ENCODE measurements around the gene KATNB1. TPM values are rescaled to one million over a fixed set of nuclear protein-coding genes. Genes with fewer than 3 reads are reported as not detected.
A peak's percentile ranks its signal among the peaks of the same experiment; 100 is the strongest.

KATNB1 gene
- polyA plus RNA-seq, 1 of the 3 experiments (the other 2 are of a cell fraction): 43.7 TPM

- peaks cover 9 to 15% of the 10 kb centered on the region in 2 experiments; a peak in 2 of 4 replicates for H3K4me1 ChIP-seq (ENCODE audit: control insufficient read depth in 1 of 2, insufficient read depth in 2 of 2, low read depth in 1 of 2, low read length in 1 of 2)
- H3K9ac ChIP-seq: peak overlapping the region; percentile 73
- ChIA-PET CTCF (interaction anchor here (0.7 to 4.0 kb wide), 10 partner anchors 19 to 263 kb away, joined by 3 to 16 read pairs (median 4); no protein-coding TSS in a partner anchor), POLR2A (interaction anchor here (0.7 kb wide), 1 partner anchor 15 kb away, joined by 3 read pairs; no protein-coding TSS in a partner anchor)
- peak overlapping the region; percentile 92 for H3K4me2 ChIP-seq
- H3K36me3 ChIP-seq (replicated peaks in 1 of 2; ENCODE audit: control insufficient read depth in 1 of 2, insufficient read depth in 2 of 2, low read length in 1 of 2): peaks cover 0 to 7% of the 10 kb centered on the region in 2 experiments
- peak overlapping the region; percentile 57 for H2AFZ ChIP-seq (ENCODE audit: low read depth)
- peaks cover 5% of the 10 kb centered on the region for H3F3A ChIP-seq (replicated peaks; ENCODE audit: insufficient read depth)
- peak overlapping the region; percentile 23 to 69; a peak in 3 of 4 replicates for H3K27ac ChIP-seq (ENCODE audit: low read depth in 2 of 2, low read length in 1 of 2)
- WGBS (ENCODE audit: low lambda C conversion rate): 30% methylated on average over 14 of the region's 23 CpGs
- H4K20me1 ChIP-seq (ENCODE audit: insufficient read depth): no peaks in the 10 kb centered on the region
- H3K4me3 ChIP-seq (ENCODE audit: low read depth in 2 of 2, low read length in 1 of 2): peak overlapping the region; percentile 61 to 83
- peaks cover 23% of the 10 kb centered on the region; the same call in 1 of the 2 replicates for H3K79me2 ChIP-seq (ENCODE audit: insufficient read depth)
- no peaks in the 10 kb centered on the region for H3K27me3 ChIP-seq (ENCODE audit: insufficient read depth)
- peak; percentile 62 for DNase-seq
- H3K9me3 ChIP-seq: no peaks in the 10 kb centered on the region
- no peaks in the 10 kb centered on the region for H3K9me2 ChIP-seq
- no peak for TF ChIP-seq POLR2AphosphoS5 (IDR thresholded peaks at IDR 0.05; ENCODE audit: low read depth, low read length)
- TF ChIP-seq YY1 (IDR thresholded peaks at IDR 0.05; ENCODE audit: low read depth): no peak
- TF ChIP-seq GABPA (IDR thresholded peaks at IDR 0.05; ENCODE audit: low read depth): no peak
- no peak for TF ChIP-seq PBX3 (IDR thresholded peaks at IDR 0.05)
- TF ChIP-seq MEF2A (IDR thresholded peaks at IDR 0.05; ENCODE audit: borderline replicate concordance, low read depth): no peak
- TF ChIP-seq RXRA (IDR thresholded peaks at IDR 0.05; ENCODE audit: borderline replicate concordance, low read depth): no peak
- TF ChIP-seq NRF1 (IDR thresholded peaks at IDR 0.05; ENCODE audit: low read depth, low read length): no peak
- TF ChIP-seq SMC3 (IDR thresholded peaks at IDR 0.05; ENCODE audit: low read depth, low read length): no peak
- no peak for TF ChIP-seq RCOR1 (IDR thresholded peaks at IDR 0.05; ENCODE audit: low read length)
- peak; percentile 86 for TF ChIP-seq MAX (IDR thresholded peaks at IDR 0.05; ENCODE audit: low read depth)
- no peak for TF ChIP-seq ELF1 (IDR thresholded peaks at IDR 0.05)
- TF ChIP-seq USF1 (IDR thresholded peaks at IDR 0.05; ENCODE audit: borderline replicate concordance, low read depth): peak; percentile 52; the same call in 1 of the 2 replicates
- no peak for TF ChIP-seq FOXM1 (IDR thresholded peaks at IDR 0.05; ENCODE audit: low read depth)
- no peak for TF ChIP-seq FOXJ3 (CRISPR knock-in tag; IDR thresholded peaks at IDR 0.05)
- TF ChIP-seq TAF1 (IDR thresholded peaks at IDR 0.05; ENCODE audit: borderline replicate concordance, low read depth, low read length): no peak
- TF ChIP-seq RAD21 (IDR thresholded peaks at IDR 0.05; ENCODE audit: low read length): no peak; the same call in 1 of the 2 replicates
- TF ChIP-seq NFIC (IDR thresholded peaks at IDR 0.05; ENCODE audit: borderline replicate concordance): no peak
- TF ChIP-seq USF2 (IDR thresholded peaks at IDR 0.05; ENCODE audit: borderline replicate concordance, low read depth, low read length): no peak
- TF ChIP-seq EP300 (IDR thresholded peaks at IDR 0.05; ENCODE audit: borderline replicate concordance in 1 of 2, low read depth in 1 of 2, low read length in 1 of 2): no peak
- no peak for TF ChIP-seq TEAD4 (IDR thresholded peaks at IDR 0.05; ENCODE audit: borderline replicate concordance, insufficient read depth)
- TF ChIP-seq GATA2 (CRISPR knock-in tag; IDR thresholded peaks at IDR 0.05): no peak
- 0 out of 2 replicates have a peak, but pooled peaks have one; percentile 37 for TF ChIP-seq SIN3A (IDR thresholded peaks at IDR 0.05; ENCODE audit: borderline replicate concordance, low read depth, low read length)
- TF ChIP-seq JUND (IDR thresholded peaks at IDR 0.05): no peak
- TF ChIP-seq RFX5 (IDR thresholded peaks at IDR 0.05; ENCODE audit: low read length): no peak
- TF ChIP-seq CTCF (IDR thresholded peaks at IDR 0.05): peak; percentile 28; the same call in 1 of the 2 replicates
- TF ChIP-seq FOSL2 (IDR thresholded peaks at IDR 0.05; ENCODE audit: borderline replicate concordance, low read depth): no peak
- no peak for TF ChIP-seq ZBTB33 (IDR thresholded peaks at IDR 0.05; ENCODE audit: borderline replicate concordance, low read depth)
Measured at GRCh38 chr16:57736419-57737351, 1.1 kb downstream of the KATNB1 start.
